GM19043 (cell line): ENCODE results near the gene DMRTB1.

Experiments used
- ATAC-seq: cut with Tn5 transposase; IDR thresholded peaks from one replicate; pipeline ENCODE4 v1.9.1; 2021; ENCODE audit warnings: low read depth; ENCODE audit not compliant: unreplicated experiment

Gene DMRTB1

GRCh38 chr1:53484705-53485477 is 25.7 kb downstream of the DMRTB1 start:
- no peak for ATAC-seq

DNA sequence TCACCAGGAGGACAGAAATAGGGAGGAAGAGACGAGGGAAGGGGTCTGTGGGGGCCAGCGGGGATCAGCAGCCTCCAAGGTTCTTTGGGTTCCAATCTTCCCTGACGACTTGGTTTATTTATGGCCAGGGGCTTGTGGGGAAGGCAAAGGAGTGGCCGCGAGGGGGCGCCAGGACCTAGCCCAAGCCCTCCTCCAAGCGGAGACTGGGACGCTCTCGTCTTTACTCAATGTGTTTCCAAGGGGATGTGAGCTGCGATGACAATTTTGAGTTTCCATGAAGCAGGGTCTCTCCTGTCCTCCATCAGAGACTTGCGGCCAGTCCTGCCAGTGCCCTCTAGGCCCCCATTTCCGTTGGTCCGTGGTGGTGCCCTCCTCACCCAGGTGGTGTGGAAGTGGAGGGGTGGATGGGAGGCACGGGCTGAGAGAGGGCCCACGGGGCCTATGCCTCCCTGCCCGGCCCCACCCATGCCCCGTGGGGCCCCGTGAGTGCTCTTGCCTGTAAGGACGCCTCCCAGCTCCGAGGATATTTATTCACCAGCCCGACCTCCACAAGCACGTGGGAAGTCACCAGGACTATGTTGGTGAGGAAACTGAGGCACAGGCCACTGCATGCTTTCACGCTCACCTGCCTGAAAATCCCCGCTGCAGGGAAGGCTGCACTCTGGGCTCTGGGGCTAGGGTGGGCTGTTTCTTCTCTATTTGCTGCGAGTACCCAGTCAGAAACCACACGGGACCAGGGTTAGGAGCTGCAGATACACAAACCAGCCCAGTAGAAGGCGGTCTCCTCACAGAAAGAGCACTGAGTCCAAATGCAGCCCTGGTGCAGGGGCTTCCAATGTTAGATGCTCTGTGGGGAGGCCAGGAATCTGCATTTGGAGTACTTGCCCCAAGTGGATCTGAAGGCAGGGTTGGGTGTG is 26.5 kb downstream of the DMRTB1 start:
- ATAC-seq = no peak

GRCh38 chr1:53486395-53487026 is 27.3 kb downstream of the DMRTB1 start:
- no peak for ATAC-seq

DNA sequence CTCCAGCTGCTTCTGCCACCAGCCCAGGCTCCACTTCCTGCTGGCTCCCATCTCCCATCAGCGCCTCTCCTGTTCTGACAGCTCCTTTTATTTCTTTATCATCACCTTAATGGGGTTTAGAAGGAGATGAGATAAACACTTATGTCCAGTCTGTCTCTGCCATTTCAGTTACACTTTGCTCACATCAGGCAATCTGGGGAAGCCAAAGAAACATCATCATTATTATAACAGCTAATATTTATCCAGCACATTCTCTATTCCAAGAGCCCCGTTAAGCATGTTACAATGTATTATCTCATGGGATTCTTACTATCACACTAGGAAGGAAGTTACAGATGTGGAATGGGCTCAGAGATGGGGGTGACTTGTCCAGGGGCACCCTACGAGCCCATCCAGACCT is 31.2 kb downstream of the DMRTB1 start:
- ATAC-seq = no peak

DNA sequence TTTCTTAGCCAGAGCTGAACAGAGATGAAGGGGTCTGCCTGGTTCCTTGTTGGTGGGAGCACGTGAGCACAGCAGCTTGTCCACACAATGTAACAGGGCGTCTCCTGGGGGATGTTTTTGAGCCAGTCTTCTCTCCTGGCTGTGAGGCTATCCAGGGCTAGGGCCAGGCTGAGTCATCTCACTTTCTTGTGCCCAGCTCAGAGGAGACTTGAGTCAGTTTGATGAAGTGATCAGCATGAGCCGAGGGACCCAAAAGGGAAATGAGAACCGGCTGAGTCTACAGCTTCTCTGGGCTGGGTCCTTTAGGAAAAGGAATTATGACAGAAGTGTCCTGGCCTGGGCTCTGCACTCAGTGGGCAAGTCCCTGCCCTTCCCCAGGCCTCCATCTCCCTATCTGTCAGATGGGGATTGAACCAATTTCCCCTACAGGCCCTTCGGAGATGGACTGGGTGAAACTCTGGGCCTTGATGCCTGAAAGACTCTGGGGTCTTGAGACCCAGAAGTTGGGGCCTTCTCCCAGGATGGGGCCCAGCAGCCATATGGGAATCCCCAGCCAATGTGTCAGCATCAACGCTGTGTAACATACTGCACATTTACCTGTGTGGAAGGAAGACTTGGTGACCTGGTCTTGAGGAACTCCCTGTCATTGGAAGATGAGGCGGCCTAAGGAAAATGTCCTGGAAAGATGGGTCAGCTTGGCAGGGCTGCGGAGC is 36.6 kb downstream of the DMRTB1 start:
- ATAC-seq = no peak

- ATAC-seq = no peak
These were observed 39.4 kb downstream of the DMRTB1 start for GRCh38 chr1:53498555-53499131.

DNA sequence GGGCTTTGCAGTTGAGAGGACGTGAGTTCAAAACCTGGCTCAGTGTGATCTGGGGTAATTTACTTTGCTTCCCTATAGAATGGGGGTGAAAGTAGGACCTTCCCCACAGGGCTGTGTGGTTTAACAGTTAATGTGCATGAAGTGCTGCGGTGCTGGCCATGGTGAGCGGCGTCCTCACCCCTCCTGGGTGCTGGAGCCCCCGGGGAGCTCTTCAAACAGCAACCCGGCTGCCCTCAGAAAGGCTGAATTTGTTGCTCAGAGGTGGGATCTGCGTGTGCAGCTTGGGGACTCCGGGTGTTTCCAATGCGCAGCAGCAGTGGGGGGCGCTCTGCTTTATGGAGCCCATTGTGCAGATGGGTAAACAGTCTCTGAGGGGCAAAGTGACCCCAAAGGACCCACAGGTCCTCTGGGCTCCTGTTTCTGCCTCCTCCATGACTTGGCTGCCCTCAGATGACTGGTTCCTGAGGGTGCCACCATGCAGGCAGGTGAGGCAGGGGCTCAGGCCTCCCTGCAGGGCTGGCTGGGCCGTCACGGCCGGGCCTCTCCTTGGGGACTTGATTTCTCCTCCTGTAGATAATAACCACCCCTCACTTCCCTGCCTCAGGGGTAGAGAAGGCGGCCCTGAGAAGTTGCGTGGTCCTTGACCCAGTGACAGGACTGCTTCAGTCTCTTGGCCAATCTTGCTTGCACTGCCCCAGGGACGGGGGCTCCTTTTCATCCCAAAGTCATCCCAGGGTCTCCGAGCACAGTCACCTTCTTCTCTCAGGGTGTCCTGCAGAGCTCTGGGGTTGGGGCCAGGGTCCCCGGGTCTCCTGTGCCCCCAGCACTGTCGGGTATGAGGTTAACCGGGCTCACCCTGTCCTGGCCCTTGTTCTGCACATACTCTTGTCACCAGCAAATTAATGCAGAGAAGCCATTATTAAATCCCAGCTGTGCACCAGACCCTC is 40.3 kb downstream of the DMRTB1 start:
- ATAC-seq = no peak

DNA sequence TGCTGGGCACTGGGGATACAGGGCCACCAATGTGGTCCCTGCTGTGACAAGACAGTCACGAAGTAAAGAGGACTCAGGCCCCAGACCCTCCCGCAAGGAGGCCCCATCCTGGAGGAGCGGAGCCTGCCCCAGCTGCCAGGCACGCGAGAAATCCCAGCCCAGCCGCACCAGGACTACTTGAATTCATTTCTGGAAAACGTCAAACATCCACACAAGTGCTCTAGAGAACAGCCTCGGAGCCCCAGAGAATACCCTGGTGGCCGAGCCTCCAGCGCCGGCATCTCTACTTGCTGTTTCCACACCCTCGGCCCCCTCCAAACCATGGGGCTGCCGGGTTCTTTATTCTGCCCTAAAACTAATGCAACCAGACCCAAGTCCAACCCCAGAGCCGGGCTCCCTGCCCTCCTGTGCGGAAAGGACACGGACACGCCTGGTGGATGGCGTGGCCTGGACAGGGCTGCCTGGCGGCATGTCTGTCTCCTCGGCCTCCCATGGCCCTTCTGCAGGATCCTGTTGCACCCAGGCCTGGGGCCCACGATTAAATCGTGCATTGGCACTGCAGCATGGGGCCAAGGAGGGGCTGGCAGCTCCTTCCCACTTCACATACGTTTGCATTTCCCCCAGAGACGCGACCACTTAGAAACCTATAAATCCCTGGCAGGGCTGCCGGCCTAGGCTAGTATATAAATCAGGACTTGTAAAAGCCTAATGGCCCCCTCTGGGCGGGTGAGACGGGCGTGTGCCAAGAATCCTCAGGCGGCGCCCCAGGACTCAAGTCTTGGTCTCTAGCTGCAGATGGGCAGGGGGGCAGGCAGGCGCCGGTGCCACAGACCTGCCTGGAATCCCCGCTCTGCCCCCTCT is 41.2 kb downstream of the DMRTB1 start:
- no peak for ATAC-seq

DNA sequence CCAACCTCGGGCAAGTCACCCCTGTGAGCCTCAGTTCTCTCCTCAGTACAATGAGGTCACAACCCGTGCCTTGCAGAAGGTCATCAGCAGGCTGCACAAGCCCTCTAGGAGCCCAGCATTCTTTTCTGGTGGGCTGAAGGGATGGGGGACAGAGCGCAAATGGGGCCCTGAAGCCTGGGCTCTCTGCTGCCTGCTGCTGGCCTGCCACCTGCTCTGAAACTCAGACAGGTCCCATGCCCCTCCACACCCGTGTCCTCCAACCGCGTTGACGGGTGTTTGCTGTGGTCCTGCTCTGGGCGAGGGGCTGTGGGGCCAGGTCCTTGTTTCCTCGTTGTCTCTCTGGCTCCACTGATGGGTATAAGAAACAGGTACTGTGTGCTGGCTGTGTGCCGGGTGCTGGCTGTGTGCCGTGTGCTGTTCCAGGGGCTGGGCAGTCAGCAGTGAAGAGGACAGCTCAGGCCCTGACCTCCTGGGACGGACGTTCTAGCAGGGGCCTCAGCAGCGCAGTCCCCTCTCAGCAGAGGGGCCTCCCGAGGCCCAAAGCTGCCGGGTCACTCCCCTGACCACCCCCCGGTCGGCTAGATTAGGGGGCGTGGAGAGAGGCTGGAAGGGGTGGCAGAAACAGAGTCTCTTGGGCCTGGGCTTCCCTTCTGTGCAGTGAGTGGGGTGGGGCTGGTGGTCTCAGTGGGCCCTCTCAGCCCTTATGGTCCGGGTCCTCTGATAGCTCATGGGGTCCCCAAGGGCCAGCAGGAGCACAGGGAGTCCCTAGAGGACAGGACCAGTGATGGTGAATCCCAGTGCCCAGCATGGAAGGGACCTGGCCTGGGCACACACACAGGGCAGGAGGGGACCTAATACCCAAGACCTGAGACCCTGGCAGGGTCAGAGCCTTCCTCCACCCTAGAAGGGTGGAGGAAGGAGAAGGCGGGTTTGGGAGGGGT is 42.1 kb downstream of the DMRTB1 start:
- no peak for ATAC-seq

GRCh38 chr1:53502641-53503432 is 43.6 kb downstream of the DMRTB1 start:
- no peak for ATAC-seq

GRCh38 chr1:53503433-53504217 is 44.4 kb downstream of the DMRTB1 start:
- no peak for ATAC-seq

DNA sequence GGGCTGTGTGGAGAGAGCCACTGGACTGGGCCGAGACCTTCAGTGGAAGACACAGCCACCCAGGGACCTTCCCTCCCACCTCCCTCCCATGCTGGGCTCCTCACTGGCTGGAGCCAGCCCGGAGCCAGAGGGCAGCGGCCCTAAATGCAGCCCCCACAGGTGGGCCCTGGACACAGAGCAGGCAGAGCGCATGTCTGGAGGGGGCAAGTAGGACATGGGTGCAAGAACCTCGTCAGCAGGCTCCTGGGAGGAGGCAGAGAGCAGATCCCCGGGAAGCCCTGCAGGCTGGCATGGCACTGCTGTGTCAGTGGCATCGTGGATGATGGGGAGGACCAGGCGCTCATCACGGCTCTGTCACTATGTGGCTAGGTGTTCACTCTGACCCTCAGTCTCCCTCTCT is 45.7 kb downstream of the DMRTB1 start:
- no peak for ATAC-seq

GRCh38 chr1:53505401-53505800 is 46.2 kb downstream of the DMRTB1 start:
- no peak for ATAC-seq

GRCh38 chr1:53505891-53506290 is 46.7 kb downstream of the DMRTB1 start:
- ATAC-seq = no peak

GRCh38 chr1:53506355-53507050 is 47.3 kb downstream of the DMRTB1 start:
- ATAC-seq = no peak
